NCI-H146 (cell line): Measurements from ENCODE around the gene MRPL21.
A peak's percentile ranks its signal among the peaks of the same experiment; 100 is the strongest.

ENCODE experiments used
- DNase-seq: peaks from one replicate; lab custom pipeline; 2025; lab: John Stamatoyannopoulos, UW

MRPL21 gene

GRCh38 chr11:68935066-68935465, 31.4 kb upstream of the MRPL21 start:
- DNase-seq: no peak

GRCh38 chr11:68934666-68935065, 31.0 kb upstream of the MRPL21 start:
- DNase-seq: no peak

- DNase-seq: peak; percentile 37
These were observed 30.7 kb upstream of the MRPL21 start for GRCh38 chr11:68934321-68934645.

- peak; percentile 94 for DNase-seq
These were observed 30.1 kb upstream of the MRPL21 start for GRCh38 chr11:68933605-68934320.

GRCh38 chr11:68932933-68933577, 29.4 kb upstream of the MRPL21 start:
- DNase-seq: no peak

- DNase-seq: no peak
These were observed 28.7 kb upstream of the MRPL21 start for GRCh38 chr11:68932358-68932757.

- no peak for DNase-seq
These were observed 28.3 kb upstream of the MRPL21 start for GRCh38 chr11:68931911-68932310.

- DNase-seq: no peak
These were observed 27.6 kb upstream of the MRPL21 start for GRCh38 chr11:68930991-68931855.

GRCh38 chr11:68929706-68930570, 26.3 kb upstream of the MRPL21 start:
- no peak for DNase-seq

GRCh38 chr11:68929135-68929534, 25.5 kb upstream of the MRPL21 start:
- DNase-seq: no peak

- DNase-seq: no peak
These were observed 24.7 kb upstream of the MRPL21 start for GRCh38 chr11:68928136-68928880.

GRCh38 chr11:68927280-68928135, 23.9 kb upstream of the MRPL21 start:
- DNase-seq: no peak

GRCh38 chr11:68925611-68926010, 22.0 kb upstream of the MRPL21 start:
- no peak for DNase-seq

GRCh38 chr11:68924073-68924925, 20.7 kb upstream of the MRPL21 start:
- no peak for DNase-seq

GRCh38 chr11:68923614-68924013, 20.0 kb upstream of the MRPL21 start:
- DNase-seq: no peak

- DNase-seq: no peak
These were observed 12.8 kb upstream of the MRPL21 start for GRCh38 chr11:68916439-68916838.

- no peak for DNase-seq
These were observed 11.1 kb upstream of the MRPL21 start for GRCh38 chr11:68914761-68915160.

GRCh38 chr11:68913188-68913587, 9.6 kb upstream of the MRPL21 start:
- DNase-seq: no peak

- DNase-seq: no peak
These were observed 8.6 kb upstream of the MRPL21 start for GRCh38 chr11:68912254-68912653.
